ENCODE results near the gene ITGB3BP. TPM values are rescaled to one million over a fixed set of nuclear protein-coding genes. Genes with fewer than 3 reads are reported as not detected.

Gene ITGB3BP
- total and polyA plus RNA-seq, 2 of the 13 experiments (the other 11 are each of a cell fraction or from before 2014, with no cell fraction given), result 19.0 to 46.5 TPM

GRCh38 chr1:63509718-63510117, 13.3 kb downstream of the ITGB3BP start:
- no peaks in the 10 kb centered on the region for H3K79me2 ChIP-seq (ENCODE audit: insufficient read depth, low read length)
- intact Hi-C loops (cut with micrococcal nuclease; ENCODE audit: unreplicated experiment), result no loop called here
- POLR2A ChIA-PET, result no interaction called here
- H3K27me3 ChIP-seq (ENCODE audit: control insufficient read depth in 1 of 2, insufficient read depth in 2 of 2, low read length in 2 of 2), result no peaks in the 10 kb centered on the region
- no peak overlapping the region for H2AFZ ChIP-seq (ENCODE audit: low read length)
- H3K9me3 ChIP-seq (ENCODE audit: low read length), result no peaks in the 10 kb centered on the region
- ATAC-seq (no peak), FAIRE-seq (no peak), DNase-seq (ENCODE audit: low spot score) (no peak)
- no peak overlapping the region for H3K4me2 ChIP-seq (ENCODE audit: low read depth, low read length)
- peaks cover 0 to 14% of the 10 kb centered on the region in 2 experiments; a peak in 2 of 5 replicates for H3K36me3 ChIP-seq (replicated peaks in 1 of 2; ENCODE audit: control insufficient read depth in 1 of 2, insufficient read depth in 2 of 2, low read length in 2 of 2)
- CTCF ChIA-PET (ENCODE audit: low intra/inter-chr PET ratio, low total read pairs), result no interaction called here
- no peaks in the 10 kb centered on the region for H3K4me1 ChIP-seq (ENCODE audit: insufficient read depth, low read length)
- H4K20me1 ChIP-seq (ENCODE audit: insufficient read depth, low read length), result no peaks in the 10 kb centered on the region
- BruUV-seq (replicated peaks), result no TSS peak
- no peak overlapping the region for H3K4me3 ChIP-seq (replicated peaks in 1 of 3; ENCODE audit: insufficient read depth in 1 of 3, low read depth in 2 of 3, low read length in 3 of 3)
- WGBS (ENCODE audit: low lambda C conversion rate), result 88% methylated on average over 10 of the region's 10 CpGs
- no peak overlapping the region for H3K27ac ChIP-seq (ENCODE audit: extremely low read length, insufficient read depth, low read length)
- in situ Hi-C loops (cut with HindIII; ENCODE audit: extremely low pct_ligation_motif_present, low pct_unique_long_range_greater_than_20kb), result no loop called here
- no peak for TF ChIP-seq NFIC (IDR thresholded peaks at IDR 0.05; ENCODE audit: low read length)
- no peak overlapping the region for H3K9ac ChIP-seq (ENCODE audit: insufficient read depth, low read depth, low read length)

GRCh38 chr1:63506782-63507181, 16.2 kb downstream of the ITGB3BP start:
- peaks cover 0 to 14% of the 10 kb centered on the region in 2 experiments; a peak in 2 of 5 replicates for H3K36me3 ChIP-seq (replicated peaks in 1 of 2; ENCODE audit: control insufficient read depth in 1 of 2, insufficient read depth in 2 of 2, low read length in 2 of 2)
- no peaks in the 10 kb centered on the region for H3K79me2 ChIP-seq (ENCODE audit: insufficient read depth, low read length)
- in situ Hi-C loops (cut with HindIII; ENCODE audit: extremely low pct_ligation_motif_present, low pct_unique_long_range_greater_than_20kb), result no loop called here
- no peak overlapping the region for H3K4me2 ChIP-seq (ENCODE audit: low read depth, low read length)
- no peak for ATAC-seq
- H2AFZ ChIP-seq (ENCODE audit: low read length), result no peak overlapping the region
- no peak overlapping the region for H3K9ac ChIP-seq (ENCODE audit: insufficient read depth, low read depth, low read length)
- H3K4me1 ChIP-seq (ENCODE audit: insufficient read depth, low read length), result no peaks in the 10 kb centered on the region
- no peak for DNase-seq (ENCODE audit: low spot score)
- no peaks in the 10 kb centered on the region for H4K20me1 ChIP-seq (ENCODE audit: insufficient read depth, low read length)
- no peak for FAIRE-seq
- H3K4me3 ChIP-seq (replicated peaks in 1 of 3; ENCODE audit: insufficient read depth in 1 of 3, low read depth in 2 of 3, low read length in 3 of 3), result no peak overlapping the region
- CTCF ChIA-PET (ENCODE audit: low intra/inter-chr PET ratio, low total read pairs), result no interaction called here
- POLR2A ChIA-PET, result no interaction called here
- TF ChIP-seq ZNF143 (CRISPR knock-in tag; IDR thresholded peaks at IDR 0.05) (no peak), CEBPG (CRISPR knock-in tag; IDR thresholded peaks at IDR 0.05) (no peak), ZNF207 (IDR thresholded peaks at IDR 0.05; ENCODE audit: borderline replicate concordance) (no peak), DRAP1 (CRISPR knock-in tag; IDR thresholded peaks at IDR 0.05) (no peak), PHB2 (IDR thresholded peaks at IDR 0.05; ENCODE audit: partially characterized antibody) (no peak), TRIM24 (CRISPR knock-in tag; IDR thresholded peaks at IDR 0.05) (no peak), ZNF788 (CRISPR knock-in tag; IDR thresholded peaks at IDR 0.05; ENCODE audit: borderline replicate concordance) (no peak), HNF4A (CRISPR knock-in tag; IDR thresholded peaks at IDR 0.05) (no peak), POLR2AphosphoS2 (IDR thresholded peaks at IDR 0.05; ENCODE audit: low read depth, low read length) (no peak)
- no peaks in the 10 kb centered on the region for H3K27me3 ChIP-seq (ENCODE audit: control insufficient read depth in 1 of 2, insufficient read depth in 2 of 2, low read length in 2 of 2)
- intact Hi-C loops (cut with micrococcal nuclease; ENCODE audit: unreplicated experiment), result no loop called here
- H3K27ac ChIP-seq (ENCODE audit: extremely low read length, insufficient read depth, low read length), result no peak overlapping the region
- no peaks in the 10 kb centered on the region for H3K9me3 ChIP-seq (ENCODE audit: low read length)
- BruUV-seq (replicated peaks), result no TSS peak
